HG03575 (cell line): ENCODE results near the gene CNGA3.

Experiments used
- ATAC-seq: cut with Tn5 transposase; IDR thresholded peaks from one replicate; pipeline ENCODE4 v1.9.1; 2021; ENCODE audit not compliant: unreplicated experiment, insufficient number of reproducible peaks, low FRiP score; ENCODE audit errors: extremely low read depth

Gene CNGA3

GRCh38 chr2:98372579-98372978 lies 26.3 kb downstream of the CNGA3 start:
- no peak for ATAC-seq

GRCh38 chr2:98374286-98374685 lies 28.0 kb downstream of the CNGA3 start:
- ATAC-seq: no peak

- no peak for ATAC-seq
Observed at GRCh38 chr2:98374958-98375570, 28.8 kb downstream of the CNGA3 start.

GRCh38 chr2:98376301-98376910 lies 30.1 kb downstream of the CNGA3 start:
- no peak for ATAC-seq

- no peak for ATAC-seq
Observed at GRCh38 chr2:98376996-98377395, 30.7 kb downstream of the CNGA3 start.

GRCh38 chr2:98377544-98377943 lies 31.3 kb downstream of the CNGA3 start:
- no peak for ATAC-seq

- no peak for ATAC-seq
Observed at GRCh38 chr2:98378196-98378595, 31.9 kb downstream of the CNGA3 start.

- ATAC-seq: no peak
Observed at GRCh38 chr2:98378901-98379300, 32.6 kb downstream of the CNGA3 start.

GRCh38 chr2:98379311-98380202 lies 33.3 kb downstream of the CNGA3 start:
- ATAC-seq: no peak

- no peak for ATAC-seq
Observed at GRCh38 chr2:98380203-98380535, 33.9 kb downstream of the CNGA3 start.

GRCh38 chr2:98381494-98381893 lies 35.2 kb downstream of the CNGA3 start:
- ATAC-seq: no peak

- no peak for ATAC-seq
Observed at GRCh38 chr2:98382086-98382485, 35.8 kb downstream of the CNGA3 start.

- ATAC-seq: no peak
Observed at GRCh38 chr2:98382739-98383138, 36.5 kb downstream of the CNGA3 start.

GRCh38 chr2:98383166-98383565 lies 36.9 kb downstream of the CNGA3 start:
- ATAC-seq: no peak

- ATAC-seq: no peak
Observed at GRCh38 chr2:98385050-98385699, 38.9 kb downstream of the CNGA3 start.

- ATAC-seq: no peak
Observed at GRCh38 chr2:98387478-98387877, 41.2 kb downstream of the CNGA3 start.

GRCh38 chr2:98388081-98388480 lies 41.8 kb downstream of the CNGA3 start:
- no peak for ATAC-seq

- ATAC-seq: no peak
Observed at GRCh38 chr2:98388601-98389250, 42.5 kb downstream of the CNGA3 start.

- no peak for ATAC-seq
Observed at GRCh38 chr2:98389251-98389605, 43.0 kb downstream of the CNGA3 start.
